ENCODE results near the gene NR1D2.

NR1D2 gene

GRCh38 chr3:23968463-23969184 is 23.5 kb downstream of the NR1D2 start:
- no peak for DNase-seq

DNA sequence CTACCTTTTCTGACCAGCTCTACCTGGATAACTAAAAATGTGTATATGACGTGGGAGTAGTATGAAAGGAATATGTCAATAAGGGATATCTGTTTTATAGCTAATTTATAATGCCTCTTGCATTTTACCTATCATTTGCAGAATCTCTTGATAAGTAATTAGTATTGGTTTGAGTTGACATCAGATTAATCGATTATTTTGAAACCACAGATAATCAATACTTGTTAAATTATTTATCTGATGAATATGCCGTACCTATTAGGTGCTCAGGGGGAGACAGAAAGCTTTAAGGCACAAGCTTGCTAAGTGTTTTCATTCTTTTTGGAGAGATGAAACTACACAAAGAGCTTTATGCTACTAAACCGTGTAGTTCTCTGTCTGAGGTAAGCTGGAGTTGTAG is 24.3 kb downstream of the NR1D2 start:
- no peak for DNase-seq

- no peak for DNase-seq
Measured at GRCh38 chr3:23971684-23972083, 26.6 kb downstream of the NR1D2 start.

DNA sequence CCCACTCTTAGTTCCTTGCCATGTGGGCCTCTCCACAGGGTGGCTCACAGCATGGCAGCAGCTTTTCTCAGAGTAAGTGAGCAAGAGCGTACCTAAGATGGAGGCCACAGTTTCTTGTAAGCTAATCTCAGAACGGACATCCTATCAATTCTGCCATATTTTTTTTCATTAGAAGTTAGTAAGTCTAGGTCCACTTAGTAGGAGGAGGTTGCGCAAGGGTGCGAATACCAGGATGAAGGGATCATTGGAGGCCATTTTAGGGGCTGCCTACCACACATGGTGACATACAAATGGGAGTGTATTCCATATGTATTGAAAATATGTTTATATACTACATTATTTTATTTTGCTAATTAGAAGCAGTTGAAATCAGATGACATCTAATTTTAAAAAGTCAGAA is 31.5 kb downstream of the NR1D2 start:
- no peak for DNase-seq

- DNase-seq: no peak
Measured at GRCh38 chr3:23979569-23979968, 34.5 kb downstream of the NR1D2 start.

- DNase-seq: no peak
Measured at GRCh38 chr3:23981136-23981535, 36.0 kb downstream of the NR1D2 start.

DNA sequence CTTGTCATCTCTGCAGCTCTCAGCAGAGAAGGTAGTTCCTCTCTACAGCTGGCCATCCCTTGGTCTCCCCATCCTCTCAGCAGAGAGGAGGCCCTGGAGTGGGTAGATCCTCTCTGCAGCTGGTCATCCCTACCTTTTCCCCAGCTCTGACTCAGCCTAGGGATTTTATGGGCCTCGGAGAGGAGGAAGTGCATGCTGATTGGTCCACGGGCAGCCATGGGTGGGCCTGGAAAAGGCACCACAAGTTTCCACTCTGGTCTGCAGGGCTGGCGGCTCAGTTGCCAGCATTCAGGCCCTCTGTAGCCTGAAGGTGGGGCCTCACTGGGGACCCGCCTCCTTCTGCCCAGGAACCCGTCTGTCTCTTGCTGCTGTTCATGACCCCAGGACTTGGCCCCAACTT is 36.9 kb downstream of the NR1D2 start:
- DNase-seq: no peak

- DNase-seq: no peak
Measured at GRCh38 chr3:23984934-23985333, 39.8 kb downstream of the NR1D2 start.

GRCh38 chr3:23985747-23986544 is 40.9 kb downstream of the NR1D2 start:
- peak; percentile 59 for DNase-seq

- DNase-seq: peak; percentile 85
Measured at GRCh38 chr3:23987356-23987755, 42.3 kb downstream of the NR1D2 start.

GRCh38 chr3:23991306-23991682 is 46.2 kb downstream of the NR1D2 start:
- DNase-seq: no peak

GRCh38 chr3:23991683-23992628 is 46.9 kb downstream of the NR1D2 start:
- no peak for DNase-seq

DNA sequence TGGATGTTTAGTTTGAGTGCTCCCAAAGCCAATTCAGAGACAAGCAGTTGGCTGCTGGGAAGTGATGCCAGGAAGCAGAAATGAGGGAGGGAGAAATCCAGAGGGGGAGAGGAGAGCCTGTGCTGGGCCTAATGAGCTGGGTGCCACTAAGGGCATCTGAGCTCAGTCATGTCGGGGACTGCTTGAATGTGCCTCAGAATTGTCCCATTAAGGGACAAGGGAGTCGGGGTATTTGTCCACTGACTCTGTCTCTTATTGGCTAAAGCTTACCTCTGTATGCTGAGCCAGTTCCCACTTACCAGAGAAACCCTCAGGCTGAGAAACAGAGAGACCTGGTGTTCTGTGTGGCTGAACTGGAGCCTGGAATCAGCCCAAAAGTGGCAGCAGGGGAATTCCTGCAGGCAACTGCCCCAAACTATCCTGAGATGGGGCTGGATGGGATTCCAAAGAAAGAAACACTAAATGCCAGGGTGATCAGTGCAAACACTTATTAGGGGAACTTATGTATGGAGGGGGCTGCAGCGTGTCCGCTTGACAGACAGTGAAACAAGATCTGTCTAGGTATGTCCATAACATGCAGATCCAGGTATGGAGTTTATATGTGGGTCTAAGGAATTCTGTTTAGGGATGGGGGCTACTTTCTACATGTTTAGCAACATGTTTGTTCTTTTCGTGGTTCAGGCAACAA is 48.6 kb downstream of the NR1D2 start:
- no peak for DNase-seq

GRCh38 chr3:23994244-23994569 is 49.1 kb downstream of the NR1D2 start:
- no peak for DNase-seq

DNA sequence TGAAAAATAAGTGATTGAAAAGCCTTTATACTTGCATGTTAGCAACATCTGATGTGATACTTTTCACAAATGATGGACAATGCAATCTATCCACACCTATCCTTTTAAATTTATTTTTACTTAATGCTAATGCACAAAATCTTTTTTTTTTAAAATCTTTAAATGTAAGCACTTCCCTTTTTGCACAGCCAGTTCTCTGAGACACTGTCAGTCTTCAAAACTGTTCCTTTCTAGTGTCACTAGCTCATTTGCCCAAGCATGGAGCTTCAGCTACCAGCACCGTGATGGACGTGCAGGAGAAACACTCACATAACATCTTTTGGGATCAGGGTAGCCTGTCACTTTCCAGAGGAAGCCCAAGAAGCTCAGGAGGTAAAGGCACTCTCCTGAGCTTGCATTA is 50.1 kb downstream of the NR1D2 start:
- DNase-seq: no peak

DNA sequence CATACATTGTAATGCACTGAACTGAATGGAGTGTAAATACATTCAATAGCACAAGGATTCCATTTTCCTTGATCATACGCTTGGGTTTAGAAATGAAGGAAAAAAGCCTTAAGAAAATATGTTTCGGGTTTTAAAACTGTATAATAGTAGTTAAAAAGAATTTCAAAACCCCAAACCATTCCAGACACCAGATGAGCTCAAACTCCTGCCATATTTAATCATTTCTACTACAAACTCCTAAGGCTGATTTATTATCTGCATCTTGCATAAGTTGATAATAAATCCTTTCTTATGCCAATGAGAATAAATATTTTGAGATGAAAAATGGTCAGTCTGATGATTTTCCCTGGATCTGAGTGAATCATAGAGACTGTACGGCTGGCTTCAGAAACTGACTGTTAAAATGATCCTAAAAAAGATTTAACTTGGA is 51.0 kb downstream of the NR1D2 start:
- DNase-seq: no peak

GRCh38 chr3:23999012-23999641 is 54.0 kb downstream of the NR1D2 start:
- peak; percentile 35 for DNase-seq

GRCh38 chr3:24002129-24002528 is 57.0 kb downstream of the NR1D2 start:
- no peak for DNase-seq

GRCh38 chr3:24003466-24003865 is 58.4 kb downstream of the NR1D2 start:
- no peak for DNase-seq

DNA sequence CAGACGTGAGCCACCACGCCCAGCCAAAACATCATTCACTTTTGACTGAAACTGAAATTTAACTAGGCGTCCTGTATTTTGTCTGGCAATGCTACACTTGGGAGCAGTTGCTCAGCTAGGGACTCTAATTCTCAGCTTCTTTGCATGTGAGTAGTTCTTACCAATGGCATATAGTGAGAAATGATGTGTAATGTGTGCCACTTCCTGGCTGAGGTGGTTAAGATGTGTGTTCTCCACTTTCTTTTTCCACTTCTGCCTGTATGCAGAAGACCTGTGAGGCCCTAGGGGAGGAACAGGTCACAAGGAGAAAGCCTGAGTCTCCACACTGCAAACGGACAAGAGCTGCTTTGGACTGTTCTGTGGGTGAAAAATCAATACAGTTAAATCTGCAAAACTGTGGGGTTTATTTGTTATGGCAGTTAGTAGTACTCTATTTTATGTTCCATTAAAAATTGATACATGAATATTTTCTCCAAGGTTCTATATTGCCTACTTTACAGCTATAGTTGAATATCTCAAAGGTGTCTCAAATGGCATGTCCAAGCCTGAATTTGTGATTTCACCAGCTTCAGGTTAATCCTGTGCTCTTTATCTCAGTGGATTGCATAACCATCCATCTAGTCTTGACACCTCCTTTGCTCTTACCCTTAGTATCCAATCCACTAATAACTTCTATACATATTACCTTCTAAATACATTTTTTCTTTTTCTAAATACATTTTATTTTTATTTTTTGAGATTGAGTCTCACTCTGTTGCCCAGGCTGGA is 59.3 kb downstream of the NR1D2 start:
- no peak for DNase-seq

DNA sequence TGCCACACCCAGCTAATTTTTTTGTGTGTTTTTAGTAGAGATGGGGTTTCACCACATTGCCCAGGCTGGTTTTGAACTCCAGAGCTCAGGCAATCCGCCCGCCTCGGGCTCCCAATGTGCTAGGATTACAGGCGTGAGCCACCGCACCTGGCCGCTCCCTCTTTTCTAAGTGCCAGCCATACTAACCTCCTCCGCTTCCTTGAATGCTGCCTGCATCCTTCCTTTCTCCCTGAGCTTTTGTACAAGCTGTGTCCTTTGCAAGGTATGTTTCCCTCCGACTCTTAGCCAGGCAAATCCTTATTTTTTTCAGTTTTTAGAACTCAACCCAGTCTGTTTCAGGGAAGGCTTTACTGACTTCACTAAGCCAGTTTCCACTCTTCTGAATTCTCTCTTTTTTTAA is 60.6 kb downstream of the NR1D2 start:
- no peak for DNase-seq

DNA sequence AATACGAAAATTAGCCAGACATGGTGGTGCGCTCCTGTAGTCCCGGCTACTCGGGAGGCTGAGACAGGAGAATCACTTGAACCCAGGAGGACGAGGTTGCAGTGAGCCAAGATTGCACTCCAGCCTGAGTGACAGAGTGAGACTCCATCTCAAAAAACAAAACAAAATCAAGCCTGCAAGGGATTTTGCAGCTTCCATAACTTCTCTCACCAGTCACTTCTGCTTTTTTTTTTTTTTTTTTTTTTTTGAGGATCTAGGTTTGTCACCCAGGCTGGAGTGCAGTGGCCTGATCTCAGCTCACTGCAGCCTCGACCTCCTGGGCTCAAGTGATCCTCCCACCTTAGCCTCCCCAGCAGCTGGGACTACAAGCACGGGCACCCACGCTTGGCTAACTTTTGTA is 65.7 kb downstream of the NR1D2 start:
- DNase-seq: peak; percentile 29
